SU-DHL-6 (cell line): Measurements from ENCODE around the gene FHOD3.
A peak's percentile ranks its signal among the peaks of the same experiment; 100 is the strongest.

Source experiments
- H2AFZ ChIP-seq: fragments of 200-600 bp; sonication (generic); 2 replicates; pipeline ENCODE4 v1.6.1; 2014; ENCODE audit warnings: low read depth, mild to moderate bottlenecking, moderate library complexity, mixed read lengths, antibody characterized with exemption, low read length; ENCODE audit not compliant: severe bottlenecking
- H3F3A ChIP-seq: fragments of 200-600 bp; shearing (Covaris generic); 2 replicates; pipeline ENCODE4 v1.6.0; 2016; ENCODE audit warnings: antibody characterized with exemption, mild to moderate bottlenecking; ENCODE audit not compliant: insufficient read depth
- H3K27ac ChIP-seq: fragments of 200-600 bp; sonication (generic); 2 replicates; pipeline ENCODE4 v1.5.1; 2016; ENCODE audit warnings: low read depth, mild to moderate bottlenecking, low read length, moderate library complexity, mixed read lengths
- H3K27me3 ChIP-seq: fragments of 200-600 bp; sonication (generic), shearing (Covaris generic); 2 replicates; pipeline ENCODE4 v1.6.0; 2014; ENCODE audit warnings: mild to moderate bottlenecking, low read length
- H3K36me3 ChIP-seq: fragments of 200-600 bp; sonication (generic); 2 replicates; pipeline ENCODE4 v1.6.1; 2014; ENCODE audit warnings: mild to moderate bottlenecking, low read length, mixed read lengths
- H3K4me2 ChIP-seq: fragments of 300-600, 200-600 bp; shearing (Covaris generic), sonication (generic); 2 replicates; pipeline ENCODE4 v1.6.0; 2014; ENCODE audit warnings: low read length, low read depth, mild to moderate bottlenecking; ENCODE audit not compliant: poor library complexity, severe bottlenecking
- H3K4me3 ChIP-seq: fragments of 200-600 bp; sonication (generic); 2 replicates; pipeline ENCODE4 v1.5.1; 2014; ENCODE audit warnings: antibody characterized with exemption, low read length, mild to moderate bottlenecking, mixed read lengths; ENCODE audit not compliant: insufficient read depth, poor library complexity, severe bottlenecking
- H3K79me2 ChIP-seq: fragments of 200-600 bp; sonication (generic); 2 replicates; pipeline ENCODE4 v1.6.1; 2014; ENCODE audit warnings: mild to moderate bottlenecking, low read length, moderate library complexity; ENCODE audit not compliant: insufficient read depth
- H3K9ac ChIP-seq: fragments of 200-600 bp; sonication (generic); 2 replicates; pipeline ENCODE4 v1.7.0; 2014; ENCODE audit warnings: mild to moderate bottlenecking, low read length
- H3K9me2 ChIP-seq: fragments of 200-600 bp; sonication (generic); replicated peaks from 2 replicates; pipeline ENCODE4 v1.6.1; 2014; ENCODE audit warnings: low read length; ENCODE audit not compliant: insufficient read depth
- H3K9me3 ChIP-seq: fragments of 200-600 bp; sonication (generic); 2 replicates; pipeline ENCODE4 v1.6.1; 2014; ENCODE audit warnings: low read length, mixed read lengths; ENCODE audit not compliant: insufficient read depth
- H4K20me1 ChIP-seq: fragments of 200-600 bp; sonication (generic); 2 replicates; pipeline ENCODE4 v1.6.1; 2014; ENCODE audit warnings: low read depth, mild to moderate bottlenecking, antibody characterized with exemption, low read length, moderate library complexity, mixed read lengths
- EZH2phosphoT487 ChIP-seq: fragments of 200-600 bp; sonication (generic), shearing (Covaris generic); conservative IDR thresholded peaks from 2 replicates; pipeline ENCODE4 v1.6.1; 2018; ENCODE audit warnings: mild to moderate bottlenecking, antibody characterized with exemption, low read length, moderate library complexity, mixed read lengths
- TF ChIP-seq, protein P1 (sequence below): fragments of 200-600 bp; sonication (generic); IDR thresholded peaks from one replicate; pipeline ENCODE4 v1.5.1; 2017; ENCODE audit warnings: antibody characterized with exemption, mild to moderate bottlenecking, low read length, moderate library complexity; ENCODE audit not compliant: insufficient read depth, poor library complexity, severe bottlenecking

The FHOD3 gene

DNA sequence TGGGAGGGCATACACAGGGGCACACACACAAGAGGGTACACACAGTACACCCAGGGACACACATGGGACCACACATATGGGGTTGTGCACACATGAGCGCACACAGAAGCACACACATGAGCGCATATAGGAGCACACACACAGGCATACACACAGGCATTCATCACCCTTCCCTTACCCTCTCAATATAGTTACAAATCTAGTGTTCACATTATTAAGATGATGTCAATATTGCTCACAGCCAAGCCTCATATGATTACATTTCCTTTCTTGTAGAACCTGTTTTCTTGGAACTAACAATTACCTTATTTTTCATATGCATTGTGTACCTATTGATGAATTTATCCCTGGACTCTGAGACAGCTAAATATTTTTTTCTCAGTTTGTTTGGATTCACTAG, 156.7 kb downstream of the FHOD3 start:
- no peak overlapping the region for H3K4me2 ChIP-seq
- no peak overlapping the region for H2AFZ ChIP-seq
- no peaks in the 10 kb centered on the region for H3K9me3 ChIP-seq
- no peaks in the 10 kb centered on the region for H3K9me2 ChIP-seq
- H3K79me2 ChIP-seq, result no peaks in the 10 kb centered on the region
- no peak overlapping the region for H3K27ac ChIP-seq
- H3K9ac ChIP-seq, result no peak overlapping the region
- no peaks in the 10 kb centered on the region for H3K36me3 ChIP-seq
- H4K20me1 ChIP-seq, result no peaks in the 10 kb centered on the region
- H3K27me3 ChIP-seq, result no peaks in the 10 kb centered on the region
- TF ChIP-seq, protein P1, sequence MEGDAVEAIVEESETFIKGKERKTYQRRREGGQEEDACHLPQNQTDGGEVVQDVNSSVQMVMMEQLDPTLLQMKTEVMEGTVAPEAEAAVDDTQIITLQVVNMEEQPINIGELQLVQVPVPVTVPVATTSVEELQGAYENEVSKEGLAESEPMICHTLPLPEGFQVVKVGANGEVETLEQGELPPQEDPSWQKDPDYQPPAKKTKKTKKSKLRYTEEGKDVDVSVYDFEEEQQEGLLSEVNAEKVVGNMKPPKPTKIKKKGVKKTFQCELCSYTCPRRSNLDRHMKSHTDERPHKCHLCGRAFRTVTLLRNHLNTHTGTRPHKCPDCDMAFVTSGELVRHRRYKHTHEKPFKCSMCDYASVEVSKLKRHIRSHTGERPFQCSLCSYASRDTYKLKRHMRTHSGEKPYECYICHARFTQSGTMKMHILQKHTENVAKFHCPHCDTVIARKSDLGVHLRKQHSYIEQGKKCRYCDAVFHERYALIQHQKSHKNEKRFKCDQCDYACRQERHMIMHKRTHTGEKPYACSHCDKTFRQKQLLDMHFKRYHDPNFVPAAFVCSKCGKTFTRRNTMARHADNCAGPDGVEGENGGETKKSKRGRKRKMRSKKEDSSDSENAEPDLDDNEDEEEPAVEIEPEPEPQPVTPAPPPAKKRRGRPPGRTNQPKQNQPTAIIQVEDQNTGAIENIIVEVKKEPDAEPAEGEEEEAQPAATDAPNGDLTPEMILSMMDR, result no peak
- TF ChIP-seq EZH2phosphoT487, result no peak
- no peaks in the 10 kb centered on the region for H3F3A ChIP-seq
- H3K4me3 ChIP-seq, result no peak overlapping the region

DNA sequence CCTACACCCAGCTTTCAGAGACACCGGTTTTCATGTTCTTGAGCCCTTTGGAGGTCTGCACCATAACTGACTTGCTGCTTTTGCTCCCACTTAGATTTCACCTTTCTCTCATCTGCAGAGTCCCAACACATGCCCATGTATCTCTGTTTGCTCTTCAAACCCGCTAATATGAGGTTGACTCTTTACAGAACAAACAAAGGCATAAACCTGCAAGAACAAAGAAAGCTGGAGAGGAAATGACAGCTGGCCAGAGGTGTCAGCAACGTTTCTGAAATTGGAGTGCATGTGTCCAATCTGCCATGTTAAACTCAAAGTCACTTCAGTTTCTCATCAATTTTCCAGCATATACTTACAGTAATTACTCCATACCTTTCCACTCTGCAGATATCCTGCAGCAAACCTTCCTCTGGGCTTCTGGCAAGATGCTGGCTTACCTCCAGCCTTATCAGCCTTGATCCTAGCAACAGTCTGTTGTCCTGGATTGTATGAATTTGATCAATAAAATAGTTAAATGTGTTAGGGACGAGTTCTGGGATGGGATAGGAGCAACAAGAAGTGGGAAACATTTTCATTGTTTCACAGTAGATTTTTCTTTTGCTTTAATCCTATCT, 157.4 kb downstream of the FHOD3 start:
- H3K4me2 ChIP-seq, result no peak overlapping the region
- H3K9me2 ChIP-seq, result no peaks in the 10 kb centered on the region
- H2AFZ ChIP-seq, result no peak overlapping the region
- no peaks in the 10 kb centered on the region for H3K36me3 ChIP-seq
- no peaks in the 10 kb centered on the region for H3F3A ChIP-seq
- H3K9me3 ChIP-seq, result no peaks in the 10 kb centered on the region
- H4K20me1 ChIP-seq, result no peaks in the 10 kb centered on the region
- no peaks in the 10 kb centered on the region for H3K79me2 ChIP-seq
- no peaks in the 10 kb centered on the region for H3K27me3 ChIP-seq
- TF ChIP-seq, protein P1, result no peak
- 0 out of 2 replicates have a peak, but pooled peaks have one; percentile 49 for TF ChIP-seq EZH2phosphoT487
- H3K4me3 ChIP-seq, result no peak overlapping the region
- H3K27ac ChIP-seq, result no peak overlapping the region
- H3K9ac ChIP-seq, result no peak overlapping the region

DNA sequence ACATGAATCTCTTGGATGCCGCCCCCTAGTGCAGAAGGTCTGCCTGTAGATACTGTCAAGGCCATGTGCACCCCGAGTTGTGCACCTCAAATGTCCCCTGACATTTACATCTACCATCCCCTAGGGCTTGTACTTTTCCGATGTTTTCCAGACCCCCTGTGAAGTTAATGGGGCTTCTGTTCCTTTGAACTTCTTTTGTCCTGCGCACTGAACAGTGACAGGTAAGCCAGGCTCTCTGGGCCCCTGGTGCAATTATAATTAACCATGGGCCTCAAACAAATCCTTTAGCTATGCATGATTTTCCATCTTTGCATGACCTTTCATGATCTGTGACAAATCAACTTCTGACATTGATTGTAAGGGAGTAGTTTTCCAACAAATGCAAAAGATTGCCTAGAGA, 158.4 kb downstream of the FHOD3 start:
- TF ChIP-seq, protein P1, result no peak
- no peak for TF ChIP-seq EZH2phosphoT487
- Histone ChIP-seq H3K27ac (no peak overlapping the region), H3K79me2 (no peaks in the 10 kb centered on the region), H3K4me2 (no peak overlapping the region), H4K20me1 (no peaks in the 10 kb centered on the region), H3K4me3 (no peak overlapping the region), H3F3A (no peaks in the 10 kb centered on the region), H2AFZ (no peak overlapping the region), H3K9me3 (no peaks in the 10 kb centered on the region), H3K9ac (no peak overlapping the region), H3K36me3 (no peaks in the 10 kb centered on the region), H3K27me3 (no peaks in the 10 kb centered on the region), H3K9me2 (no peaks in the 10 kb centered on the region)
